WERI-Rb-1 (cell line): ENCODE results near the gene DCTN5.

Source experiments
- DNase-seq: peaks from one replicate; pipeline ENCODE4 v3.0.0-alpha.2; 2020
- H3K27ac ChIP-seq: fragments of 250-450 bp; sonication (Bioruptor Pico); 2 replicates; pipeline ENCODE4 v1.5.1; 2020; ENCODE audit warnings: mild to moderate bottlenecking, moderate library complexity
- H3K27me3 ChIP-seq: fragments of 250-450 bp; sonication (Bioruptor Pico); 2 replicates; pipeline ENCODE4 v1.5.1; 2021; ENCODE audit warnings: mild to moderate bottlenecking, low read depth, moderate library complexity; ENCODE audit not compliant: insufficient read depth, severe bottlenecking
- H3K36me3 ChIP-seq: fragments of 250-450 bp; sonication (Bioruptor Pico); 2 replicates; pipeline ENCODE4 v1.5.1; 2020; ENCODE audit warnings: mild to moderate bottlenecking, moderate library complexity
- H3K4me3 ChIP-seq: 2 replicates; pipeline ENCODE4 v1.5.1; 2011; ENCODE audit warnings: low read depth, mild to moderate bottlenecking, control low read depth, low read length
- H3K9me3 ChIP-seq: fragments of 250-450 bp; sonication (Bioruptor Pico); 2 replicates; pipeline ENCODE4 v1.5.1; 2021; ENCODE audit warnings: mild to moderate bottlenecking, moderate library complexity; ENCODE audit not compliant: severe bottlenecking
- CTCF ChIP-seq: IDR thresholded peaks from 2 replicates; pipeline ENCODE4 v1.5.1; 2011; ENCODE audit warnings: low read depth, mild to moderate bottlenecking, control low read depth, inconsistent platforms, low read length

Gene DCTN5

GRCh38 chr16:23683487-23683886 is 42.2 kb downstream of the DCTN5 start:
- no peak for TF ChIP-seq CTCF
- no peaks in the 10 kb centered on the region for H3K27me3 ChIP-seq
- H3K27ac ChIP-seq: no peak overlapping the region
- peaks cover 85% of the 10 kb centered on the region for H3K36me3 ChIP-seq
- H3K9me3 ChIP-seq: no peaks in the 10 kb centered on the region
- no peak for DNase-seq
- no peak overlapping the region for H3K4me3 ChIP-seq

GRCh38 chr16:23687034-23687808 is 46.0 kb downstream of the DCTN5 start:
- DNase-seq: no peak
- peaks cover 92% of the 10 kb centered on the region for H3K36me3 ChIP-seq

GRCh38 chr16:23689442-23690187 is 48.3 kb downstream of the DCTN5 start:
- TF ChIP-seq CTCF: no peak
- Histone ChIP-seq H3K27ac (no peak overlapping the region), H3K9me3 (no peaks in the 10 kb centered on the region), H3K4me3 (no peak overlapping the region), H3K36me3 (peaks cover 75% of the 10 kb centered on the region), H3K27me3 (no peaks in the 10 kb centered on the region)
- DNase-seq: no peak

More at GRCh38 chr16:23687034-23687808, 46.0 kb downstream of the DCTN5 start:
- Histone ChIP-seq H3K4me3 (no peak overlapping the region), H3K27ac (no peak overlapping the region), H3K9me3 (no peaks in the 10 kb centered on the region), H3K27me3 (no peaks in the 10 kb centered on the region)
- no peak for TF ChIP-seq CTCF

- no peak for TF ChIP-seq CTCF
- DNase-seq: no peak
- Histone ChIP-seq H3K9me3 (no peaks in the 10 kb centered on the region), H3K27me3 (no peaks in the 10 kb centered on the region), H3K36me3 (peaks cover 64% of the 10 kb centered on the region), H3K4me3 (no peak overlapping the region), H3K27ac (no peak overlapping the region)
Observed at GRCh38 chr16:23690771-23691482, 49.7 kb downstream of the DCTN5 start.

- Histone ChIP-seq H3K27me3 (no peaks in the 10 kb centered on the region), H3K36me3 (peaks cover 57% of the 10 kb centered on the region), H3K4me3 (no peak overlapping the region), H3K9me3 (no peaks in the 10 kb centered on the region), H3K27ac (no peak overlapping the region)
- no peak for DNase-seq
- no peak for TF ChIP-seq CTCF
Observed at GRCh38 chr16:23691483-23692189, 50.4 kb downstream of the DCTN5 start.
